Stimulated activated CD4-positive, alpha-beta T cell treated with anti-CD3 and anti-CD28 coated beads, Interleukin-4, amount 100 ng/mL, for 1 hour (primary cell): ENCODE measurements around the gene CYP21A2.
A peak's percentile ranks its signal among the peaks of the same experiment; 100 is the strongest.
"Not testable (repeated sequence)": the region's sequence is repeated elsewhere in the genome, so short reads cannot be mapped to it uniquely, and the experiment has no call there.

Experiments
- DNase-seq: peaks from one replicate; pipeline ENCODE4 v3.0.0-alpha.2; 2020

Gene CYP21A2

GRCh38 chr6:32035283-32036013 lies 2.8 kb upstream of the CYP21A2 start:
- not testable (repeated sequence) for DNase-seq

GRCh38 chr6:32037136-32037535 lies 1.1 kb upstream of the CYP21A2 start:
- not testable (repeated sequence) for DNase-seq

- not testable (repeated sequence) for DNase-seq
Observed at GRCh38 chr6:32038878-32039277, 663 bp downstream of the CYP21A2 start.

- not testable (repeated sequence) for DNase-seq
Observed at GRCh38 chr6:32039321-32040274, 1.4 kb downstream of the CYP21A2 start.

GRCh38 chr6:32040299-32041049 lies 2.3 kb downstream of the CYP21A2 start:
- DNase-seq = not testable (repeated sequence)

- not testable (repeated sequence) for DNase-seq
Observed at GRCh38 chr6:32041050-32041321, 2.8 kb downstream of the CYP21A2 start.

GRCh38 chr6:32041385-32041784 lies 3.2 kb downstream of the CYP21A2 start:
- DNase-seq = not testable (repeated sequence)

GRCh38 chr6:32042276-32042675 lies 4.1 kb downstream of the CYP21A2 start:
- not testable (repeated sequence) for DNase-seq

GRCh38 chr6:32043589-32044380 lies 5.6 kb downstream of the CYP21A2 start:
- DNase-seq = not testable (repeated sequence)

- DNase-seq = not testable (repeated sequence)
Observed at GRCh38 chr6:32044916-32045315, 6.7 kb downstream of the CYP21A2 start.

GRCh38 chr6:32045811-32046449 lies 7.7 kb downstream of the CYP21A2 start:
- DNase-seq = no peak

GRCh38 chr6:32046450-32047083 lies 8.4 kb downstream of the CYP21A2 start:
- DNase-seq = no peak

GRCh38 chr6:32047084-32047478 lies 8.9 kb downstream of the CYP21A2 start:
- DNase-seq = no peak

- DNase-seq = no peak
Observed at GRCh38 chr6:32047539-32047854, 9.3 kb downstream of the CYP21A2 start.

- DNase-seq = peak; percentile 74
Observed at GRCh38 chr6:32047855-32048766, 9.9 kb downstream of the CYP21A2 start.

- not testable (repeated sequence) for DNase-seq
Observed at GRCh38 chr6:32049149-32049548, 10.9 kb downstream of the CYP21A2 start.

GRCh38 chr6:32049736-32050135 lies 11.5 kb downstream of the CYP21A2 start:
- DNase-seq = not testable (repeated sequence)

GRCh38 chr6:32050562-32050961 lies 12.3 kb downstream of the CYP21A2 start:
- no peak for DNase-seq

GRCh38 chr6:32052626-32053025 lies 14.4 kb downstream of the CYP21A2 start:
- not testable (repeated sequence) for DNase-seq

GRCh38 chr6:32053314-32053713 lies 15.1 kb downstream of the CYP21A2 start:
- not testable (repeated sequence) for DNase-seq
